GM23338 (cell line): Measurements from ENCODE around the gene NKX3-2. TPM values are rescaled to one million over a fixed set of nuclear protein-coding genes. Genes with fewer than 3 reads are reported as not detected.

ENCODE experiments used
- JUNB ChIP-seq: IDR thresholded peaks from one replicate; pipeline ENCODE4 v1.6.1; 2016; ENCODE audit warnings: antibody characterized with exemption; ENCODE audit not compliant: unreplicated experiment
- polyA plus RNA-seq: library from polyadenylated mRNA; unstranded; fragments of >200 nt; fragmentation: Nextera tagmentation; extraction: Ambion mirVana; gene quantifications from 2 replicates; pipeline ENCODE4 v1.2.1, GENCODE V29; 2016
- total RNA-seq: library from RNA; depleted of rRNA; stranded (reverse); fragments of >200 nt; shearing (Covaris generic); gene quantifications from 2 replicates; pipeline ENCODE4 v1.2.3, GENCODE V29; 2014; rRNA removed
- TF ChIP-seq, protein P1 (sequence below): fragments of 250-450 bp; sonication (Bioruptor Pico); IDR thresholded peaks from 2 replicates; pipeline ENCODE4 v1.5.0; 2020; ENCODE audit warnings: mild to moderate bottlenecking, moderate library complexity

The NKX3-2 gene
- total and polyA plus RNA-seq, 2 experiments from 2014 or later: 0.14 TPM; not detected in 1

DNA sequence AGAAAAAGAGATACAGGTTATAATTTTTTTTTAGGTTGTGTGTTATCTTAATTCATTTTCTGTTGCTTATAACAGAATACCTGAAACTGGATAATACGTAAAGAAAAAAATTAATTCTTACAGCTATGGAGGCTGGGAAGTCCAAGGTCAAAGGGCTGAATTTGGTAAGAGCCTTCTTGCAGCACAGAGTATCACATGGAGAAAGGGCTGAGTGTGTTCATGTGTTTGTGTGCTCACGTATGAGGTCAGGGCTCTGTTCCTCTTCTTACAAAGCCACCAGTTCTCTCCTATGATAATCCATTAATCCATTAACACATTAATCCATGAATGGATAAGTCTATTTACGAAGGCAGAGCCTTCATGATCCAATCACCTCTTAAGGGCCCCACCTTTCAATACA, 51.6 kb downstream of the NKX3-2 start (continued):
- TF ChIP-seq, protein P1, sequence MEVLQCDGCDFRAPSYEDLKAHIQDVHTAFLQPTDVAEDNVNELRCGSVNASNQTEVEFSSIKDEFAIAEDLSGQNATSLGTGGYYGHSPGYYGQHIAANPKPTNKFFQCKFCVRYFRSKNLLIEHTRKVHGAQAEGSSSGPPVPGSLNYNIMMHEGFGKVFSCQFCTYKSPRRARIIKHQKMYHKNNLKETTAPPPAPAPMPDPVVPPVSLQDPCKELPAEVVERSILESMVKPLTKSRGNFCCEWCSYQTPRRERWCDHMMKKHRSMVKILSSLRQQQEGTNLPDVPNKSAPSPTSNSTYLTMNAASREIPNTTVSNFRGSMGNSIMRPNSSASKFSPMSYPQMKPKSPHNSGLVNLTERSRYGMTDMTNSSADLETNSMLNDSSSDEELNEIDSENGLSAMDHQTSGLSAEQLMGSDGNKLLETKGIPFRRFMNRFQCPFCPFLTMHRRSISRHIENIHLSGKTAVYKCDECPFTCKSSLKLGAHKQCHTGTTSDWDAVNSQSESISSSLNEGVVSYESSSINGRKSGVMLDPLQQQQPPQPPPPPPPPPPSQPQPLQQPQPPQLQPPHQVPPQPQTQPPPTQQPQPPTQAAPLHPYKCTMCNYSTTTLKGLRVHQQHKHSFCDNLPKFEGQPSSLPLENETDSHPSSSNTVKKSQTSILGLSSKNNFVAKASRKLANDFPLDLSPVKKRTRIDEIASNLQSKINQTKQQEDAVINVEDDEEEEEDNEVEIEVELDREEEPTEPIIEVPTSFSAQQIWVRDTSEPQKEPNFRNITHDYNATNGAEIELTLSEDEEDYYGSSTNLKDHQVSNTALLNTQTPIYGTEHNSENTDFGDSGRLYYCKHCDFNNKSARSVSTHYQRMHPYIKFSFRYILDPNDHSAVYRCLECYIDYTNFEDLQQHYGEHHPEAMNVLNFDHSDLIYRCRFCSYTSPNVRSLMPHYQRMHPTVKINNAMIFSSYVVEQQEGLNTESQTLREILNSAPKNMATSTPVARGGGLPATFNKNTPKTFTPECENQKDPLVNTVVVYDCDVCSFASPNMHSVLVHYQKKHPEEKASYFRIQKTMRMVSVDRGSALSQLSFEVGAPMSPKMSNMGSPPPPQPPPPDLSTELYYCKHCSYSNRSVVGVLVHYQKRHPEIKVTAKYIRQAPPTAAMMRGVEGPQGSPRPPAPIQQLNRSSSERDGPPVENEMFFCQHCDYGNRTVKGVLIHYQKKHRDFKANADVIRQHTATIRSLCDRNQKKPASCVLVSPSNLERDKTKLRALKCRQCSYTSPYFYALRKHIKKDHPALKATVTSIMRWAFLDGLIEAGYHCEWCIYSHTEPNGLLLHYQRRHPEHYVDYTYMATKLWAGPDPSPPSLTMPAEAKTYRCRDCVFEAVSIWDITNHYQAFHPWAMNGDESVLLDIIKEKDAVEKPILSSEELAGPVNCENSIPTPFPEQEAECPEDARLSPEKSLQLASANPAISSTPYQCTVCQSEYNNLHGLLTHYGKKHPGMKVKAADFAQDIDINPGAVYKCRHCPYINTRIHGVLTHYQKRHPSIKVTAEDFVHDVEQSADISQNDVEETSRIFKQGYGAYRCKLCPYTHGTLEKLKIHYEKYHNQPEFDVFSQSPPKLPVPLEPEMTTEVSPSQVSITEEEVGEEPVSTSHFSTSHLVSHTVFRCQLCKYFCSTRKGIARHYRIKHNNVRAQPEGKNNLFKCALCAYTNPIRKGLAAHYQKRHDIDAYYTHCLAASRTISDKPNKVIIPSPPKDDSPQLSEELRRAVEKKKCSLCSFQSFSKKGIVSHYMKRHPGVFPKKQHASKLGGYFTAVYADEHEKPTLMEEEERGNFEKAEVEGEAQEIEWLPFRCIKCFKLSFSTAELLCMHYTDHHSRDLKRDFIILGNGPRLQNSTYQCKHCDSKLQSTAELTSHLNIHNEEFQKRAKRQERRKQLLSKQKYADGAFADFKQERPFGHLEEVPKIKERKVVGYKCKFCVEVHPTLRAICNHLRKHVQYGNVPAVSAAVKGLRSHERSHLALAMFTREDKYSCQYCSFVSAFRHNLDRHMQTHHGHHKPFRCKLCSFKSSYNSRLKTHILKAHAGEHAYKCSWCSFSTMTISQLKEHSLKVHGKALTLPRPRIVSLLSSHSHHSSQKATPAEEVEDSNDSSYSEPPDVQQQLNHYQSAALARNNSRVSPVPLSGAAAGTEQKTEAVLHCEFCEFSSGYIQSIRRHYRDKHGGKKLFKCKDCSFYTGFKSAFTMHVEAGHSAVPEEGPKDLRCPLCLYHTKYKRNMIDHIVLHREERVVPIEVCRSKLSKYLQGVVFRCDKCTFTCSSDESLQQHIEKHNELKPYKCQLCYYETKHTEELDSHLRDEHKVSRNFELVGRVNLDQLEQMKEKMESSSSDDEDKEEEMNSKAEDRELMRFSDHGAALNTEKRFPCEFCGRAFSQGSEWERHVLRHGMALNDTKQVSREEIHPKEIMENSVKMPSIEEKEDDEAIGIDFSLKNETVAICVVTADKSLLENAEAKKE (CRISPR knock-in tag): no peak
- TF ChIP-seq JUNB: no peak

Other genes with a start within 250 kb of the NKX3-2 start
- 23.9 and 35.9 TPM in 2 replicates for gene RAB28, start 60.2 kb downstream of the NKX3-2 start, total RNA-seq
- gene RAB28, start 60.2 kb downstream of the NKX3-2 start, polyA plus RNA-seq: 13.8 and 15.3 TPM in 2 replicates
- gene BOD1L1, start 83.2 kb upstream of the NKX3-2 start, total RNA-seq: 31.6 and 43.2 TPM in 2 replicates
- gene BOD1L1, start 83.2 kb upstream of the NKX3-2 start, polyA plus RNA-seq: 13.8 and 18.2 TPM in 2 replicates